Measurements from ENCODE around the gene C19orf67.

GRCh38 chr19:14119146-14119545 is 33.6 kb upstream of the C19orf67 start:
- TF ChIP-seq CTCF (IDR thresholded peaks at IDR 0.05) (no peak), POLR2A (IDR thresholded peaks at IDR 0.05) (no peak)

All from body of pancreas (tissue), 4 donors.